Prostate gland (tissue), 2 donors: Measurements from ENCODE around the gene NTNG1.

Experiments used
- CTCF ChIP-seq, 4 experiments: fragments of 200-600 bp in 2 of 4; fragments of 450-650 bp in 2 of 4; sonication (generic) in 2 of 4; IDR thresholded peaks; 1 replicate in 3 of 4; 2 replicates in 1 of 4; pipeline ENCODE4 v1.5.1; 2016 to 2019; ENCODE audit warnings: antibody characterized with exemption in 4 of 4, mild to moderate bottlenecking in 2 of 4, moderate library complexity in 2 of 4
- POLR2AphosphoS5 ChIP-seq: sonication (generic); formaldehyde crosslinking; IDR thresholded peaks from one replicate; pipeline ENCODE4 v1.6.1; 2017; ENCODE audit warnings: antibody characterized with exemption

GRCh38 chr1:107477233-107477632 lies 336.4 kb downstream of the NTNG1 start:
- no peak for TF ChIP-seq CTCF (IDR thresholded peaks at IDR 0.05)
- TF ChIP-seq POLR2AphosphoS5: no peak
